ENCODE data around the gene PDCD5. TPM values are rescaled to one million over a fixed set of nuclear protein-coding genes. Genes with fewer than 3 reads are reported as not detected.

The PDCD5 gene
- total RNA-seq = 93.7 and 107 TPM in 2 replicates
- 115 and 117 TPM in 2 replicates for polyA plus RNA-seq
- polyA plus RNA-seq (2012) = 176 and 203 TPM in 2 replicates
- 2.4 and 3.4 TPM in 2 replicates for polyA minus RNA-seq (ENCODE audit: low replicate concordance)

- Histone ChIP-seq H4K20me1 (ENCODE audit: control insufficient read depth, extremely low read depth, insufficient read depth, low read length) (no peaks in the 10 kb centered on the region), H3K9ac (ENCODE audit: insufficient read depth, low read length) (peak within 1 kb of the TSS; percentile 91), H3K79me2 (ENCODE audit: control insufficient read depth, insufficient read depth, low read length) (peaks cover 21% of the 10 kb centered on the region), H3K27me3 (ENCODE audit: control insufficient read depth, insufficient read depth, low read length) (no peaks in the 10 kb centered on the region), H3K4me1 (ENCODE audit: control insufficient read depth, extremely low read depth, insufficient read depth, low read length) (no peaks in the 10 kb centered on the region), H3K36me3 (ENCODE audit: control insufficient read depth, insufficient read depth, low read length) (peaks cover 4% of the 10 kb centered on the region), H3K27ac (ENCODE audit: insufficient read depth, low read length) (peak within 1 kb of the TSS; percentile 85), H3K9me3 (ENCODE audit: control insufficient read depth, insufficient read depth, low read depth, low read length) (no peaks in the 10 kb centered on the region), H3K4me2 (ENCODE audit: extremely low read depth, insufficient read depth, low read length) (peak within 1 kb of the TSS; percentile 89), H3K4me3 (replicated peaks in 1 of 4; ENCODE audit: control extremely low read depth in 1 of 4, insufficient read depth in 1 of 4, low read depth in 3 of 4, low read length in 4 of 4) (peak within 1 kb of the TSS; percentile 77 to 94 (median 88)), H2AFZ (ENCODE audit: low read length) (peak within 1 kb of the TSS; percentile 97)
- TF ChIP-seq CTCF (conservative IDR thresholded peaks at IDR 0.05 in 1 of 2, IDR thresholded peaks at IDR 0.05 in 1 of 2; ENCODE audit: low read depth in 1 of 2, low read length in 2 of 2) = no peak
- no peak for TF ChIP-seq EZH2 (IDR thresholded peaks at IDR 0.05; ENCODE audit: low read length, missing control alignments)
- peak; percentile 90 to 92 for DNase-seq (ENCODE audit: low read depth in 2 of 2)
These were observed at the start of gene PDCD5 for GRCh38 chr19:32580901-32581704. PDCD5 (plus strand) TSS chr19:32581190; CDS start chr19:32581262, 72 bp downstream.

- no peak for DNase-seq (ENCODE audit: low read depth in 2 of 2)
- Histone ChIP-seq H3K79me2 (ENCODE audit: control insufficient read depth, insufficient read depth, low read length) (no peaks in the 10 kb centered on the region), H3K9me3 (ENCODE audit: control insufficient read depth, insufficient read depth, low read depth, low read length) (no peaks in the 10 kb centered on the region), H3K9ac (ENCODE audit: insufficient read depth, low read length) (no peak overlapping the region), H3K4me1 (ENCODE audit: control insufficient read depth, extremely low read depth, insufficient read depth, low read length) (no peaks in the 10 kb centered on the region), H3K27ac (ENCODE audit: insufficient read depth, low read length) (no peak overlapping the region), H4K20me1 (ENCODE audit: control insufficient read depth, extremely low read depth, insufficient read depth, low read length) (no peaks in the 10 kb centered on the region), H3K4me3 (replicated peaks in 1 of 4; ENCODE audit: control extremely low read depth in 1 of 4, insufficient read depth in 1 of 4, low read depth in 3 of 4, low read length in 4 of 4) (no peak overlapping the region), H3K27me3 (ENCODE audit: control insufficient read depth, insufficient read depth, low read length) (no peaks in the 10 kb centered on the region), H3K4me2 (ENCODE audit: extremely low read depth, insufficient read depth, low read length) (no peak overlapping the region), H2AFZ (ENCODE audit: low read length) (no peak overlapping the region), H3K36me3 (ENCODE audit: control insufficient read depth, insufficient read depth, low read length) (no peaks in the 10 kb centered on the region)
- TF ChIP-seq EZH2 (IDR thresholded peaks at IDR 0.05; ENCODE audit: low read length, missing control alignments) = no peak
These were observed 48.8 kb upstream of the PDCD5 start for GRCh38 chr19:32532233-32532632.

GRCh38 chr19:32537580-32537979, 43.4 kb upstream of the PDCD5 start:
- no peaks in the 10 kb centered on the region for H3K79me2 ChIP-seq (ENCODE audit: control insufficient read depth, insufficient read depth, low read length)
- no peak overlapping the region for H2AFZ ChIP-seq (ENCODE audit: low read length)
- H3K27me3 ChIP-seq (ENCODE audit: control insufficient read depth, insufficient read depth, low read length) = no peaks in the 10 kb centered on the region
- H3K4me1 ChIP-seq (ENCODE audit: control insufficient read depth, extremely low read depth, insufficient read depth, low read length) = no peaks in the 10 kb centered on the region
- no peak for DNase-seq (ENCODE audit: low read depth in 2 of 2)
- H3K4me3 ChIP-seq (replicated peaks in 1 of 4; ENCODE audit: control extremely low read depth in 1 of 4, insufficient read depth in 1 of 4, low read depth in 3 of 4, low read length in 4 of 4) = no peak overlapping the region
- H3K9me3 ChIP-seq (ENCODE audit: control insufficient read depth, insufficient read depth, low read depth, low read length) = no peaks in the 10 kb centered on the region
- no peak overlapping the region for H3K4me2 ChIP-seq (ENCODE audit: extremely low read depth, insufficient read depth, low read length)
- TF ChIP-seq EZH2 (IDR thresholded peaks at IDR 0.05; ENCODE audit: low read length, missing control alignments) (no peak), CTCF (conservative IDR thresholded peaks at IDR 0.05 in 1 of 2, IDR thresholded peaks at IDR 0.05 in 1 of 2; ENCODE audit: low read depth in 1 of 2, low read length in 2 of 2) (no peak)
- no peak overlapping the region for H3K27ac ChIP-seq (ENCODE audit: insufficient read depth, low read length)
- no peak overlapping the region for H3K9ac ChIP-seq (ENCODE audit: insufficient read depth, low read length)
- no peaks in the 10 kb centered on the region for H4K20me1 ChIP-seq (ENCODE audit: control insufficient read depth, extremely low read depth, insufficient read depth, low read length)
- no peaks in the 10 kb centered on the region for H3K36me3 ChIP-seq (ENCODE audit: control insufficient read depth, insufficient read depth, low read length)
